Stimulated activated CD4-positive, alpha-beta T cell treated with anti-CD3 and anti-CD28 coated beads, Interleukin-4, amount 100 ng/mL, for 48 hours (primary cell): ENCODE measurements around the gene VCPKMT.

Experiments used
- DNase-seq, 2 donors: peaks; one replicate each; pipeline ENCODE4 v3.0.0-alpha.2; 2020; ENCODE audit warnings: low read depth in 2 of 2

Gene VCPKMT

GRCh38 chr14:50116181-50116956, at the start of gene VCPKMT:
VCPKMT (minus strand) TSS chr14:50116572; CDS start chr14:50116552, 20 bp downstream.
- peak; percentile 95 to 96 for DNase-seq

GRCh38 chr14:50156111-50156510, 39.7 kb upstream of the VCPKMT start:
- DNase-seq, result no peak

DNA sequence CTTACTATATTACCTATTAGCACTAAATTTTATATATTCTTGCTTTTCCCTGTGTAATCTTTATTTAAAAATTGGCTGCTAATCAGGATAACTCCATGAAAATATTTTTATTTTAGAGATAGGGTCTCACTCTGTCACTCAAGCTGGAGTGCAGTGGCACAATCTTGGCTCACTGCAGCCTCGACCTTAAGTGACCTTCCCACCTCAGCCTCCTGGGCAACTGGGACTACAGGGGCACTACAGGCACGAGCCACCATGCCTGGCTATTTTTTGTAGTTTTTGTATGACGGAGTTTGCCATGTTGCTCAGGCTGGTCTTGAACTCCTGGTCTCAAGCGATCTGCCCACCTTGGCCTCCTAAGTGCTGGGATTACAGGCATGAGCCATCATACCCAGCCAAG, 32.4 kb upstream of the VCPKMT start:
- no peak for DNase-seq

DNA sequence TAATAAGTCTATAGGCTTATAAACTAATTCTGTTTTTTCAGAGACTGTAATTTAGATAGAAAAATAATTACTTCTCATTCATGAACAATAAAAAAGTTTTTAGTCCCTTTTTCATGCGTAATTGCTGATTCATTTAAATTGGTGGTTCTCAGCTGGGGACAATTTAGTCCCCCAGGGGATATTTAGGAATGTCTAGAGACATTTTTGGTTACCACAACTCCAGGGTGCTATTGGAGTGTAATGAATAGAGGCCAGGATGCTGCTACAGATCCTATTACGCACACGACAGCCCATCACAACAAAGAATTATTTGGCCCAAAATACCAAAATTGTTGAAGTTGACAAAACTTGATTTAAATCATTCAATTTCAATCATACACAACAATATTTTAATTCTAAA, 22.8 kb upstream of the VCPKMT start:
- DNase-seq, result no peak

DNA sequence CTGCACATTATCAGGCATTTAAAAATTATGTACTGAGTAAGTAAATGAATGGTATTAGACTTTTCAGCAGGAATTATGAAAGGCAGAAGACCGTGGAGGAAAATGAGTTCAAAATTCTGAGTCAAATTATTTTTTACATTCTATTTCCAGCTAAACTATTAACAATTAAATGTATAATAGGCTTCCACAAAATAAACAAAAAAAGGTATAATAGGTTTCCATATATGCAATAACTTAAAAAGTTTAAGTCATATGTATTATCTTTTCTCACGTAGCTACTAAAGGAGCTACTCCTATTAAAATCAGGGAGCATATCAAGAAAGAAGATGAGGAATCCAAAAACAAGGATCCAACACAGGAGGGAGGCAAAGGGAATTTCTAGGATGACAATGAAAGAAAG, 11.4 kb upstream of the VCPKMT start:
- no peak for DNase-seq

DNA sequence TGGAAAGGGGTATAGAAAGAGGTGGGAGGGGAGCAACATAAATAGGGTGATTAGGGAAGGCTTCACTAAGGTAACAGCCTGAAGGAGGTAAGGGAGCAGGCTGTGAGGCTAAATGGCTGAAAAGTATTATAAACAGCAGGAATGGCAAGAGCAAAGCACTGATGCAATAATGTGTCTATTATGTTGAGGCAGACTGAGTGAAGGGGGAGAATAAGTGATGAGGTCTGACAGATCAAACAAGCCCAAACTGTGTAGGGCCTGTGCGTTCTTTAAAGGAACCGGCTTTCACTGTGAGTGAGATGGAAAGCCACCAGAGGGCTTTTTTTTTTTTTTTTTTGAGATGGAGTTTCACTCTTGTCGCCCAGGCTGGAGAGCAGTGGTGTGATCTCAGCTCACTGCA, 6.7 kb upstream of the VCPKMT start:
- DNase-seq, result no peak

- no peak for DNase-seq
Observed at GRCh38 chr14:50122291-50122690, 5.9 kb upstream of the VCPKMT start.

DNA sequence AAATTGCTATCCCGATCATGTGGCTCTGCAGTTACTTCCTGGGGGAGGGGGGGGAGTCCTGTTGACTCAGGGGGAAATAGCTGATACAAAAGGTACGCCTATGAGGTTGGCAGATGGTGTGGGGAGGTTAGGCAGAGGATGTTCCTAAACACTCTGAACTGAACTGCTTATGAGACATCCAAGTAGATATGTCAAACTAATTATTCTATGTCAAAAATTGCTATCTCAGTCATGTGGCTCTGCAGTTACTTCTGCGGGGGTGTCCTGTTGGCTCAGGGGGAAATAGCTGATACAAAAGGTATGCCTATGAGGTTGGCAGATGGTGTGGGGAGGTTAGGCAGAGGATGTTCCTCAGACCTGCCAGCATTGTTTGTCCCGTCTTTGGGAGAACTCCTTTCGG, 5.1 kb upstream of the VCPKMT start:
- no peak for DNase-seq

DNA sequence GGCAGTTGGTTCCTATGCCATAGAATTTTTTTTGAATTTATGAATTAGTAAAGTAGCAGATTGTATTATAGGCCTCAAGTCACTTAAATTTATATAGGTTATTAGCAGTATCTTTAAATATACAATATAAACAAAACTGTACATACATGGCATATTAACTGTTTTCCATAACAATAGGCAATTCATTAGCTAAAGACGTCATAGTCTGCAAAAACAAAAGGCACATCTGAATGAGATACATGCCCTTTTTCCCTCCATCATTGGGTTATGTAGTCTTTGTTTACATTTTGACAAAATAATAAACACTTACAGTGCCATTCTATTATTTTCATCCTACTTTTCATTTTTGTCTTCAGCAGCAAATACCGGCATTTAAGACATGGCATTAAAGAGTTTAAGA, 1.1 kb upstream of the VCPKMT start:
- DNase-seq, result no peak

- DNase-seq, result no peak
Observed at GRCh38 chr14:50116966-50117365, 594 bp upstream of the VCPKMT start.

GRCh38 chr14:50113381-50114035, 2.9 kb downstream of the VCPKMT start:
- no peak for DNase-seq

DNA sequence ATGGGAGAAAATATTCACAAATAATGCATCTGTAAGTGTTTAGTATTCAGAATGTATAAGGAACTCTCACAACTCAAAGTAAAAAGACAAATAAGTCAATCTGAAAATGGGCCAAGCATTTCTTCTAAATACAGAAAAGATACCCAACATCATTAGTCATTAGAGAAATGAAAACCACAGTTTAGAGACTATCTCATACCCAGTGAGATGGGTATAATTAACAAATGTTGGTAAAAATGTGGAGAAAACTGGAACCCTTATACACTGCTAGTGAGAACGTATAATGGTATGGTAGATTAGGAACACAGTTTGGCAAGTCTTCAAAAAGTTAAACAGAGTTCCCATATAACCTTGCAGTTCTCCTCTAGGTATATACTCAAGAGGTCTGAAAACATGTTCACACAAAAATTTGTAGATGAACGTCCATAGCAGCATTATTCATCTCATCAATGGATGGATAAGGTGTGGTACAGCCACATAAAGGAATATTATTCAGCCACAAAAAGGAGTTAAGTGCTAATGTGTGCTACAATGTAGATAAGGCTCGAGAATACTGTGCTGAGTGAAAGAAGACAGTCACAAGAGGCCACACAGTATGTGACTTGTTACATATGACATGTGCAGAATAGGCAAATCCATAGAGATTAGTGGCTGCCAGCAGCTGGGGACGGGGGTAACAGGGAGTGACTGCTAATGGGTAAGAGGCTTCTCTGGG, 5.9 kb downstream of the VCPKMT start:
- DNase-seq, result no peak

DNA sequence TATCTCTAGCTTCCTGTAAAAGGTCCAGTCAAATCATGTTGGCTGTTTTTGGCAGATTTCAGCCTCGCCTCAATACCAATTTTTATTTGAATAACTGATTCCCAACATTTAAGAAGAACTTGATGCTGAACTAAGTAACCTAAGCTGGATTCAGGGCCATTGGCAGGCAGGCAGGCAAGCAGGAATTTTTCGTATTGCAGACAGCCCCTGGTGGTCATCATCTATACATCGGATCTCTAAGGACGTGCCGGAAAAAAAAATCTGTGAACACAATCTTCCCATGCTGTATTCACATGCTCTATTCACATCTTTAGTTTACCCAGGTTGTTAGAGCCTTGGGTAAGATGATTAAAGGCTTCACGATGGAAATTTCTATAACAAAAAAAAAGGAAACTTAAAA, 7.0 kb downstream of the VCPKMT start:
- no peak for DNase-seq

DNA sequence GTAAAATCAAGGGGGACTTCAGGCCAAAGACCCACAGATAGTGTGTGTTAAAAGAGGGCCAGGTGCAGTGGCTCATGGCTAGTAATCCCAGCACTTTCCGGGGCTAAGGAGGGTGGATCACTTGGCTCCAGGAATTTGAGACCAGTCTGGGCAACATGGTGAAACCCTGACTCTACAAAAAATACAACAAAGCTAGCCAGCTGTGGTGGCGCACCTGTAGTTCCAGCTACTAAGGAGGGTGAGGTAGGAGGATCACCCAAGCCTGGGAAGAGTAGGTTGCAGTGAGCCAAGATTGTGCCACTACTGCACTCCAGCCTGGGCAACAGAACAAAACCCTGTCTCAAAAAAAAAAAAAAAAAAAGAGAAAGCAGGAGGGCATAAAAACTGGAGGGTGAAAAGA, 8.5 kb downstream of the VCPKMT start:
- DNase-seq, result no peak

GRCh38 chr14:50106178-50106577, 10.2 kb downstream of the VCPKMT start:
- DNase-seq, result no peak

- no peak for DNase-seq
Observed at GRCh38 chr14:50103558-50103957, 12.8 kb downstream of the VCPKMT start.

GRCh38 chr14:50101417-50101816, 15.0 kb downstream of the VCPKMT start:
- DNase-seq, result no peak

DNA sequence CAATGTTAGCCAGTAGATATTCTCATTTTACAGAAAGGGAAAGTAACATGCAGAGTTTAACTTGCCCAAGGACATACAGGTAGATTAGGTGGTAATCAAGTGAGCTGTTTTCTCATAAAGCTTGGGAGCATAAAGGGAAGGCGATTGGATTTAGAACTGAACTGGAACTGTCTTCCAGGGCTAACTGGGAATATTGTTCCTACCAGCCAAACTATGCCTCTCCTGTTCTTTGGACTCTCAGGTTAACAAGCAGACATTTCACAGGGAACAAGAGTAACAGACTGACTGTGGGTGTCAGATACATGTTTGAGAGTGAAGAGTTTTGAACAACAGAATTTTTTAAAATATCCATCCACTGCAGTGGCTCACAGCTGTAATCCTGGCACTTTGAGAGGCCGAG, 15.6 kb downstream of the VCPKMT start:
- no peak for DNase-seq

GRCh38 chr14:50099335-50099734, 17.0 kb downstream of the VCPKMT start:
- DNase-seq, result no peak

GRCh38 chr14:50095895-50096294, 20.5 kb downstream of the VCPKMT start:
- DNase-seq, result no peak

- DNase-seq, result no peak
Observed at GRCh38 chr14:50094056-50094755, 22.2 kb downstream of the VCPKMT start.

GRCh38 chr14:50093496-50093895, 22.9 kb downstream of the VCPKMT start:
- DNase-seq, result no peak
